ENCODE data around the gene MCAT. TPM values are rescaled to one million over a fixed set of nuclear protein-coding genes. Genes with fewer than 3 reads are reported as not detected.
A peak's percentile ranks its signal among the peaks of the same experiment; 100 is the strongest.

The MCAT gene
- total RNA-seq, 4 donors from 2014 or later: 17.1 to 26.7 (median 22.1) TPM

DNA sequence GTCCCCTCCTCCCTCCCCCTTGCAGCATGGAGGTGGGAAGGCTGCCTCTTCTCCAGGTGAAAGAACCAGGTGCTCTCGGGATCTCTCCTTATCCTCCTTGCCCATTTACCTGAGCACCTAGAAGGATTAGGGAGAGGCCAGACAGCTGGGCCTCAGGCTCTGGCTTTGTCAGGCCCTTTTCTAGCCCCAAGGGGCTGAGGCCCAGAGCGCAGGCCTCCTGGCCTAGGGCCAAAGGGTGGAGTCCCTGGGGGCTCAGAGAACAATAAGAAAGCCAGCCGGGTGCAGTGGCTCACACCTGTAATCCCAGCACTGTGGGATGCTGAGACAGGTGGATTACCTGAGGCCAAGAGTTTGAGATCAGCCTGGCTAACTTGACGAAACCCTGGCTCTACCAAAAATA is 48.6 kb downstream of the MCAT start:
- WGBS, 2 donors: 55 to 67% methylated on average over 1 to 2 of the region's 4 CpGs
- Histone ChIP-seq H3K36me3 (no peaks in the 10 kb centered on the region), H3K4me1 (peaks cover 5 to 51% (median 21%) of the 10 kb centered on the region in 3 donors), H3K4me3 (no peak overlapping the region), H3K9me3 (peaks cover 0 to 9% (median 9%) of the 10 kb centered on the region in 3 donors), H3K27ac (peak overlapping the region in 1 of 4 donors; percentile 25), H3K27me3 (no peaks in the 10 kb centered on the region)
- intact Hi-C loops (cut with DNase I): no loop called here
- DNase-seq: no peak
- no peak for TF ChIP-seq POLR2A (IDR thresholded peaks at IDR 0.05)
- TF ChIP-seq, protein P1, sequence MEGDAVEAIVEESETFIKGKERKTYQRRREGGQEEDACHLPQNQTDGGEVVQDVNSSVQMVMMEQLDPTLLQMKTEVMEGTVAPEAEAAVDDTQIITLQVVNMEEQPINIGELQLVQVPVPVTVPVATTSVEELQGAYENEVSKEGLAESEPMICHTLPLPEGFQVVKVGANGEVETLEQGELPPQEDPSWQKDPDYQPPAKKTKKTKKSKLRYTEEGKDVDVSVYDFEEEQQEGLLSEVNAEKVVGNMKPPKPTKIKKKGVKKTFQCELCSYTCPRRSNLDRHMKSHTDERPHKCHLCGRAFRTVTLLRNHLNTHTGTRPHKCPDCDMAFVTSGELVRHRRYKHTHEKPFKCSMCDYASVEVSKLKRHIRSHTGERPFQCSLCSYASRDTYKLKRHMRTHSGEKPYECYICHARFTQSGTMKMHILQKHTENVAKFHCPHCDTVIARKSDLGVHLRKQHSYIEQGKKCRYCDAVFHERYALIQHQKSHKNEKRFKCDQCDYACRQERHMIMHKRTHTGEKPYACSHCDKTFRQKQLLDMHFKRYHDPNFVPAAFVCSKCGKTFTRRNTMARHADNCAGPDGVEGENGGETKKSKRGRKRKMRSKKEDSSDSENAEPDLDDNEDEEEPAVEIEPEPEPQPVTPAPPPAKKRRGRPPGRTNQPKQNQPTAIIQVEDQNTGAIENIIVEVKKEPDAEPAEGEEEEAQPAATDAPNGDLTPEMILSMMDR (IDR thresholded peaks at IDR 0.05): no peak

DNA sequence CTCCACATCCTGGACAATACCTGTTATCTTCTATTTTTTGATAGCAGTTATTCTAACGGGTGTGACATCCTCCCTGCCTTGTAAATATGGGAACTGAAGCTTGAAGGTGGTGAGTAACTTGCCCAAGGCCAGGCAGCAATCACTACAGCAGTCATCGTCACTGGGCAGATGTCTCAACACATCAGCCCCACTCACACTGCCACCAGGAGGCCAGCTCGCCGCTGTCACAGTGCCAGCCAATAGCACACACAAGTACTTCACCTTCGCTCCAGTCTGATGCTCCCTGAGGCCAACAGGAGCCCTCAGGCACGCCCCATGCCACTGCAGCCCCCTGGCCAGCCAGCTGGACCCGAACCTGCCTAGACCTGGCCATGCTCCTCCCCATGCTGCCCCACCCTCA is 49.1 kb downstream of the MCAT start:
- Histone ChIP-seq H3K27me3 (no peaks in the 10 kb centered on the region), H3K36me3 (no peaks in the 10 kb centered on the region), H3K4me1 (peaks cover 5 to 49% (median 19%) of the 10 kb centered on the region in 3 donors), H3K4me3 (no peak overlapping the region), H3K27ac (peak overlapping the region in 1 of 4 donors; percentile 25), H3K9me3 (peaks cover 0 to 9% (median 9%) of the 10 kb centered on the region in 3 donors)
- 34 to 45% methylated on average over 4 to 7 of the region's 7 CpGs for WGBS, 2 donors
- intact Hi-C loops (cut with DNase I): no loop called here
- TF ChIP-seq, protein P1 (IDR thresholded peaks at IDR 0.05): peak in 2 of 6 experiments; percentile 6 to 47
- no peak for TF ChIP-seq POLR2A (IDR thresholded peaks at IDR 0.05)
- no peak for DNase-seq

DNA sequence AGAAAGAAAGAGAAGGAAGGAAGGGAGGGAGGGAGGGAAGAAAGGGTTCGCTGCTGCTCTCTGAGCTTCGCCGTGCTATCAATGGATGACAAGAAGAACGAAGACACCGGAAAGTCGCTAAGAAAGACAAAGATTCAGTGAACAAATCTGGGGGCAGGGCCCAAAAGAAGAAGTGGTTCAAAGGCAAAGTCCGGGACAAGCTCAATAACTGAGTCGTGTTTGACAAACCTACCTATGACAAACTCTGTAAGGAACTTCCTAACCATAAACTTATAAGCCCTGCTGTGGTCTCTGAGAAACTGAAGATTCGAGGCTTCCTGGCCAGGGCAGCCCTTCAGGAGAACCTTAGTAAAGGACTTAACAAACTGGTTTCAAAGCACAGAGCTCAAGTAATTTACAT is 51.1 kb downstream of the MCAT start:
- Histone ChIP-seq H3K27ac (peak overlapping the region in 1 of 4 donors; percentile 15), H3K27me3 (no peaks in the 10 kb centered on the region), H3K4me1 (peaks cover 11 to 45% (median 16%) of the 10 kb centered on the region in 3 donors), H3K4me3 (no peak overlapping the region), H3K9me3 (peaks cover 0 to 9% (median 7%) of the 10 kb centered on the region in 3 donors), H3K36me3 (no peaks in the 10 kb centered on the region)
- TF ChIP-seq, protein P1 (IDR thresholded peaks at IDR 0.05): no peak
- TF ChIP-seq POLR2A (IDR thresholded peaks at IDR 0.05): no peak
- no peak for DNase-seq
- WGBS, 2 donors: 64 to 67% methylated on average over 9 of the region's 9 CpGs
- intact Hi-C loops (cut with DNase I): no loop called here

GRCh38 chr22:43090130-43090789 is 52.9 kb downstream of the MCAT start:
- no peak for DNase-seq
- no peaks in the 10 kb centered on the region for H3K9me3 ChIP-seq
- H3K27me3 ChIP-seq: no peaks in the 10 kb centered on the region
- H3K27ac ChIP-seq: peak overlapping the region in 3 of 4 donors; percentile 78 to 84 (median 78)
- intact Hi-C loops (cut with DNase I): no loop called here
- WGBS, 2 donors: 34 to 47% methylated on average over 6 of the region's 6 CpGs
- H3K36me3 ChIP-seq: no peaks in the 10 kb centered on the region
- H3K4me3 ChIP-seq: no peak overlapping the region
- peaks cover 11 to 51% (median 20%) of the 10 kb centered on the region in 3 donors for H3K4me1 ChIP-seq
- TF ChIP-seq, protein P1 (IDR thresholded peaks at IDR 0.05): peak; percentile 22 to 63 (median 37)
- no peak for TF ChIP-seq POLR2A (IDR thresholded peaks at IDR 0.05)

DNA sequence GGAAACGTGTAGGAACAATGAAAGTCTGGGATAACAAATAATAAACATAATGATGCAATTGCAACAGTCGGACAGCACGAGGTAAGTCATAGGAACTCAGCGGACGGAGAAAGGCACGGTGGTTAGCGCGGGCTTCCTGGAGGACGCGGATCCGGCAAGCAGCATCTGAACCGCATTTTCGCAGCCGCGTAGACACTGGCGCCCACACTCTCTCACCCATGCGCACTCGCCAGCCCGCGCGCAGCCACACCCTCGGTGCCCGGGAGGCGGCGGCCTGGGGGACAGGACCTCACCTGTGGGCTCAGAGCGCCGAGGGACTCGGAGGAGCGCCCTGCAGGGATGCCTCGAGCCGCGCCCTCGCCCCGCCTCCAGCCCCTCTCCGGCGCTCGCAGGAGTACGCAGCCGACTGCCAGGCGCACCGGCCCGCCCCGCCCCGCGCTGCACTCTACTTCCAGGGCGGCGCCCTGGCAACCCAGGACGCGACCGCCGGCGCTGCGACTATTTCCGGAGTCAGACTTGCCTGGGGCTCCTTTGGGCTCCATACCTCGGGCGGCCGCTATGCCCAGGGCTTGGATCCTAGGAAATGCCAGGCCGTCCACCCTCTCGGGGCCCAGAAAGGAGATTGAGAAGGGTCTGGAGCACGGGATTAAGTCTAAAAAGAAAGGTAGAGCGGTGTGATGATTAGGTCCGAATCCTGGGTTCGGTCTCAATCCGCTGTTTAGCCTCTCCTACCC is 54.0 kb downstream of the MCAT start, which contains the start of gene TTLL1:
Gene TTLL1, minus strand, starts transcription at position 408 of the 734 bp plus-strand sequence. CDS start 13,805 bp downstream, outside the sequence.
- no peaks in the 10 kb centered on the region for H3K27me3 ChIP-seq
- peak within 1 kb of the TSS; percentile 78 to 84 (median 80) for H3K27ac ChIP-seq
- intact Hi-C loops (cut with DNase I): loop anchor here (5.0 kb wide), 1 partner anchor 217 kb away; no protein-coding TSS in a partner anchor
- H3K9me3 ChIP-seq: no peaks in the 10 kb centered on the region
- TF ChIP-seq, protein P1 (IDR thresholded peaks at IDR 0.05): peak in 3 of 6 experiments; percentile 14 to 39 (median 31)
- TF ChIP-seq POLR2A (IDR thresholded peaks at IDR 0.05): peak in 2 of 4 donors; percentile 6 to 52
- DNase-seq: peak; percentile 44
- peaks cover 6 to 40% (median 17%) of the 10 kb centered on the region in 3 donors for H3K4me1 ChIP-seq
- peak within 1 kb of the TSS; percentile 64 to 87 (median 76) for H3K4me3 ChIP-seq
- H3K36me3 ChIP-seq: no peaks in the 10 kb centered on the region
- WGBS, 2 donors: 7 to 9% methylated on average over 27 to 34 of the region's 64 CpGs
